DMS53 treated with DMSO at 0.1 percent for 48 hours (cell line): ENCODE results near the gene RGS3.

Experiments used
- DNase-seq: peaks from one replicate; lab custom pipeline; 2025; ENCODE audit not compliant: unreplicated experiment; lab: John Stamatoyannopoulos, UW

RGS3 gene

GRCh38 chr9:113464286-113464660 is 746 bp downstream of the RGS3 start:
- no peak for DNase-seq

GRCh38 chr9:113465599-113466140 is 2.1 kb downstream of the RGS3 start:
- DNase-seq, result no peak

- DNase-seq, result no peak
Observed at GRCh38 chr9:113467183-113467582, 3.7 kb downstream of the RGS3 start.

GRCh38 chr9:113468716-113469448 is 5.4 kb downstream of the RGS3 start:
- no peak for DNase-seq

GRCh38 chr9:113471143-113471542 is 7.6 kb downstream of the RGS3 start:
- no peak for DNase-seq

GRCh38 chr9:113471566-113471965 is 8.0 kb downstream of the RGS3 start:
- no peak for DNase-seq

- no peak for DNase-seq
Observed at GRCh38 chr9:113472199-113472598, 8.7 kb downstream of the RGS3 start.

GRCh38 chr9:113474360-113475028 is 11.0 kb downstream of the RGS3 start:
- DNase-seq, result no peak

GRCh38 chr9:113475031-113475430 is 11.5 kb downstream of the RGS3 start:
- no peak for DNase-seq

GRCh38 chr9:113475992-113476391 is 12.5 kb downstream of the RGS3 start:
- DNase-seq, result no peak

GRCh38 chr9:113476511-113476916 is 13.0 kb downstream of the RGS3 start:
- DNase-seq, result no peak

GRCh38 chr9:113477058-113477457 is 13.5 kb downstream of the RGS3 start:
- DNase-seq, result no peak

- no peak for DNase-seq
Observed at GRCh38 chr9:113477661-113478060, 14.1 kb downstream of the RGS3 start.

GRCh38 chr9:113479174-113479621 is 15.7 kb downstream of the RGS3 start:
- no peak for DNase-seq

- DNase-seq, result no peak
Observed at GRCh38 chr9:113480612-113481011, 17.1 kb downstream of the RGS3 start.

GRCh38 chr9:113481176-113481787 is 17.8 kb downstream of the RGS3 start:
- DNase-seq, result no peak

- no peak for DNase-seq
Observed at GRCh38 chr9:113482341-113482740, 18.8 kb downstream of the RGS3 start.

- DNase-seq, result no peak
Observed at GRCh38 chr9:113482991-113483675, 19.6 kb downstream of the RGS3 start.

- DNase-seq, result no peak
Observed at GRCh38 chr9:113483676-113484257, 20.2 kb downstream of the RGS3 start.

GRCh38 chr9:113484258-113484730 is 20.8 kb downstream of the RGS3 start:
- no peak for DNase-seq

- DNase-seq, result no peak
Observed at GRCh38 chr9:113485761-113486115, 22.2 kb downstream of the RGS3 start.
